HCT116 (cell line): ENCODE measurements around the gene YY1. TPM values are rescaled to one million over a fixed set of nuclear protein-coding genes. Genes with fewer than 3 reads are reported as not detected.
"Not testable (repeated sequence)": the region's sequence is repeated elsewhere in the genome, so short reads cannot be mapped to it uniquely, and the experiment has no call there.

Source experiments
- ATAC-seq: fragments of 200-7000 bp; cut with Tn5 transposase; 2 replicates; pipeline ENCODE4 v1.9.1; 2020; ENCODE audit warnings: mild to moderate bottlenecking, moderate library complexity
- BruUV-seq: library from RNA; stranded (reverse); fragments of 400-500 nt; replicated peaks from 2 replicates; lab custom pipeline; 2021; lab: Mats Ljungman, UMichigan
- CTCF ChIA-PET: fragments of 300-600 bp; sonication (Branson Sonifier 250); formaldehyde crosslinking; loops from one replicate; lab custom pipeline; 2021; ENCODE audit warnings: antibody characterized with exemption; lab: Charles Lee
- POLR2A ChIA-PET: fragments of 300-600, 350-600 bp; sonication (Branson Sonifier 250); formaldehyde crosslinking; loops from one replicate; lab custom pipeline; 2021; ENCODE audit warnings: antibody characterized with exemption; lab: Charles Lee
- RAD21 ChIA-PET, 2 experiments: fragments of 300-600 bp; sonication (Branson Sonifier 250); formaldehyde crosslinking; loops; one replicate each; lab custom pipeline; 2023; ENCODE audit warnings: low total read pairs in 2 of 2; ENCODE audit not compliant: uncharacterized antibody in 2 of 2, unreplicated experiment in 2 of 2, low non-redundant PET in 1 of 2; lab: Charles Lee
- DNase-seq: peaks from one replicate; pipeline ENCODE4 v3.0.0-alpha.2; 2010; ENCODE audit warnings: low read depth, low spot score
- H2AFZ ChIP-seq: fragments of 200-600 bp; shearing (Covaris generic), sonication (generic); 2 replicates; pipeline ENCODE4 v1.6.1; 2017; ENCODE audit warnings: low read depth, mixed run types, mixed read lengths, antibody characterized with exemption, low read length; ENCODE audit not compliant: poor library complexity, severe bottlenecking
- H3K27ac ChIP-seq: 2 replicates; pipeline ENCODE4 v1.5.1; 2012; ENCODE audit warnings: low read depth, low read length
- H3K27me3 ChIP-seq: fragments of 200-600 bp; sonication (generic); 2 replicates; pipeline ENCODE4 v1.6.1; 2016; ENCODE audit warnings: mixed run types, low read length, mixed read lengths; ENCODE audit not compliant: insufficient read depth
- H3K36me3 ChIP-seq, 2 experiments: fragments of 200-500 bp in 1 of 2; fragments of 200-600 bp in 1 of 2; sonication (Bioruptor generic) in 1 of 2; sonication (generic) in 1 of 2; 2 replicates each; pipeline versions ENCODE4 v1.5.1 to v1.6.1; 2014 to 2016; ENCODE audit warnings: low read length in 2 of 2, inconsistent platforms in 1 of 2, mixed read lengths in 1 of 2, mixed run types in 1 of 2; ENCODE audit not compliant: insufficient read depth in 2 of 2, control insufficient read depth in 1 of 2
- H3K4me1 ChIP-seq, 2 experiments: fragments of 200-600 bp in 1 of 2; sonication (generic) in 1 of 2; 2 replicates each; pipeline versions ENCODE4 v1.5.1 to v1.6.1; 2012 to 2017; ENCODE audit warnings: low read length in 2 of 2, inconsistent platforms in 1 of 2, mild to moderate bottlenecking in 1 of 2, mixed read lengths in 1 of 2, mixed run types in 1 of 2, moderate library complexity in 1 of 2; ENCODE audit not compliant: insufficient read depth in 2 of 2, control insufficient read depth in 1 of 2
- H3K4me2 ChIP-seq: fragments of 200-600 bp; sonication (generic); 2 replicates; pipeline ENCODE4 v1.6.1; 2017; ENCODE audit warnings: mixed run types, low read length, mixed read lengths
- H3K4me3 ChIP-seq, 2 experiments: fragments of 200-600 bp in 1 of 2; sonication (generic) in 1 of 2; replicated peaks in 1 of 2; 2 replicates each; pipeline ENCODE4 v1.5.1; 2011 to 2016; ENCODE audit warnings: low read length in 2 of 2, control low read depth in 1 of 2, low read depth in 1 of 2, mild to moderate bottlenecking in 1 of 2, mixed read lengths in 1 of 2, mixed run types in 1 of 2
- H3K79me2 ChIP-seq: fragments of 200-600 bp; sonication (generic); 2 replicates; pipeline ENCODE4 v1.6.1; 2017; ENCODE audit warnings: mild to moderate bottlenecking, mixed run types, low read length, moderate library complexity, mixed read lengths; ENCODE audit not compliant: insufficient read depth
- H3K9ac ChIP-seq: fragments of 200-600 bp; sonication (generic); 2 replicates; pipeline ENCODE4 v1.6.1; 2016; ENCODE audit warnings: low read length, mixed read lengths
- H3K9me2 ChIP-seq: fragments of 200-600 bp; sonication (generic), shearing (Covaris generic); 2 replicates; pipeline ENCODE4 v1.6.1; 2017; ENCODE audit warnings: mixed run types, mild to moderate bottlenecking, moderate library complexity; ENCODE audit not compliant: insufficient read depth
- H3K9me3 ChIP-seq, 2 experiments: fragments of 200-500 bp in 1 of 2; fragments of 200-600 bp in 1 of 2; sonication (Bioruptor generic) in 1 of 2; sonication (generic) in 1 of 2; 2 replicates each; pipeline ENCODE4 v1.6.1; 2014 to 2017; ENCODE audit warnings: low read length in 2 of 2, mixed read lengths in 2 of 2, inconsistent platforms in 1 of 2, low read depth in 1 of 2, mild to moderate bottlenecking in 1 of 2, mixed run types in 1 of 2, moderate library complexity in 1 of 2; ENCODE audit not compliant: control insufficient read depth in 1 of 2, insufficient read depth in 1 of 2
- H4K20me1 ChIP-seq: fragments of 200-600 bp; sonication (generic), shearing (Covaris generic); 2 replicates; pipeline ENCODE4 v1.6.1; 2017; ENCODE audit warnings: mixed run types, mild to moderate bottlenecking, moderate library complexity; ENCODE audit not compliant: insufficient read depth
- CEBPB ChIP-seq: IDR thresholded peaks from 2 replicates; pipeline ENCODE4 v1.6.1; 2012; ENCODE audit warnings: low read depth
- FOSL1 ChIP-seq: IDR thresholded peaks from 2 replicates; pipeline ENCODE4 v1.6.1; 2012; ENCODE audit warnings: low read depth
- RAD21 ChIP-seq: IDR thresholded peaks from 2 replicates; pipeline ENCODE4 v1.6.1; 2012; ENCODE audit warnings: low read depth, mild to moderate bottlenecking
- SIN3A ChIP-seq: IDR thresholded peaks from 2 replicates; pipeline ENCODE4 v1.6.1; 2012; ENCODE audit warnings: low read depth
- YY1 ChIP-seq: IDR thresholded peaks from 2 replicates; pipeline ENCODE4 v1.6.1; 2011; ENCODE audit warnings: low read length, low read depth, moderate library complexity, mild to moderate bottlenecking; ENCODE audit not compliant: insufficient replicate concordance; ENCODE audit errors: extremely low read depth
- ZBTB33 ChIP-seq: IDR thresholded peaks from 2 replicates; pipeline ENCODE4 v1.6.1; 2011; ENCODE audit warnings: mild to moderate bottlenecking, low read length, moderate library complexity; ENCODE audit not compliant: insufficient replicate concordance; ENCODE audit errors: extremely low read depth
- intact Hi-C: fragments of 100-400 bp; cut with micrococcal nuclease; formaldehyde crosslinking; loops from 2 replicates; pipeline ENCODE4 v1.10.0; 2022
- total RNA-seq: library from RNA; stranded (reverse); gene quantifications from one replicate; pipeline ENCODE4 v1.2.1, GENCODE V29; 2021; ENCODE audit not compliant: unreplicated experiment
- TF ChIP-seq, protein P1 (sequence below), 3 experiments: fragments of 200-600 bp in 1 of 3; sonication (generic) in 1 of 3; IDR thresholded peaks in 2 of 3; conservative IDR thresholded peaks in 1 of 3; 2 replicates each; pipeline ENCODE4 v1.5.1; 2012 to 2017; ENCODE audit warnings: low read depth in 2 of 3, low read length in 2 of 3, antibody characterized with exemption in 1 of 3, borderline replicate concordance in 1 of 3, control low read depth in 1 of 3, mild to moderate bottlenecking in 1 of 3, mixed read lengths in 1 of 3, mixed run types in 1 of 3, moderate library complexity in 1 of 3; ENCODE audit not compliant: insufficient read depth in 1 of 3

The YY1 gene
- total RNA-seq, 1 experiment from 2014 or later, result 111 TPM

GRCh38 chr14:100282766-100283419, 43.9 kb downstream of the YY1 start:
- no peak overlapping the region for H3K27ac ChIP-seq
- intact Hi-C loops, result no loop called here
- ChIA-PET POLR2A (interaction anchor here (1.2 kb wide), 1 partner anchor 42 kb away, joined by 4 read pairs; no protein-coding TSS in a partner anchor), CTCF (no interaction called here), RAD21 (no interaction called here)
- no peak for ATAC-seq
- DNase-seq, result no peak
- no peak overlapping the region for H2AFZ ChIP-seq
- H3K4me3 ChIP-seq, result no peak overlapping the region
- peaks cover 47% of the 10 kb centered on the region for H3K79me2 ChIP-seq
- peaks cover 13% of the 10 kb centered on the region for H4K20me1 ChIP-seq
- no peaks in the 10 kb centered on the region; a peak in 1 of 4 replicates for H3K36me3 ChIP-seq
- no TSS peak for BruUV-seq
- no peak overlapping the region for H3K9ac ChIP-seq
- peaks cover 5 to 26% of the 10 kb centered on the region in 2 experiments; a peak in 2 of 4 replicates for H3K4me1 ChIP-seq
- no peaks in the 10 kb centered on the region for H3K9me2 ChIP-seq
- TF ChIP-seq SIN3A, result no peak
- TF ChIP-seq RAD21, result no peak
- no peak for TF ChIP-seq ZBTB33
- TF ChIP-seq, protein P1, sequence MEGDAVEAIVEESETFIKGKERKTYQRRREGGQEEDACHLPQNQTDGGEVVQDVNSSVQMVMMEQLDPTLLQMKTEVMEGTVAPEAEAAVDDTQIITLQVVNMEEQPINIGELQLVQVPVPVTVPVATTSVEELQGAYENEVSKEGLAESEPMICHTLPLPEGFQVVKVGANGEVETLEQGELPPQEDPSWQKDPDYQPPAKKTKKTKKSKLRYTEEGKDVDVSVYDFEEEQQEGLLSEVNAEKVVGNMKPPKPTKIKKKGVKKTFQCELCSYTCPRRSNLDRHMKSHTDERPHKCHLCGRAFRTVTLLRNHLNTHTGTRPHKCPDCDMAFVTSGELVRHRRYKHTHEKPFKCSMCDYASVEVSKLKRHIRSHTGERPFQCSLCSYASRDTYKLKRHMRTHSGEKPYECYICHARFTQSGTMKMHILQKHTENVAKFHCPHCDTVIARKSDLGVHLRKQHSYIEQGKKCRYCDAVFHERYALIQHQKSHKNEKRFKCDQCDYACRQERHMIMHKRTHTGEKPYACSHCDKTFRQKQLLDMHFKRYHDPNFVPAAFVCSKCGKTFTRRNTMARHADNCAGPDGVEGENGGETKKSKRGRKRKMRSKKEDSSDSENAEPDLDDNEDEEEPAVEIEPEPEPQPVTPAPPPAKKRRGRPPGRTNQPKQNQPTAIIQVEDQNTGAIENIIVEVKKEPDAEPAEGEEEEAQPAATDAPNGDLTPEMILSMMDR (IDR thresholded peaks at IDR 0.05 in 2 of 3, conservative IDR thresholded peaks at IDR 0.05 in 1 of 3; ENCODE audit: borderline replicate concordance in 1 of 3, insufficient read depth in 1 of 3, low read depth in 2 of 3, low read length in 2 of 3), result no peak
- TF ChIP-seq YY1, result no peak
- TF ChIP-seq FOSL1, result no peak
- no peak for TF ChIP-seq CEBPB
- TF ChIP-seq, all 23 proteins: peak for 0
- H3K9me3 ChIP-seq, result no peaks in the 10 kb centered on the region
- H3K4me2 ChIP-seq, result no peak overlapping the region
- H3K27me3 ChIP-seq, result no peaks in the 10 kb centered on the region

DNA sequence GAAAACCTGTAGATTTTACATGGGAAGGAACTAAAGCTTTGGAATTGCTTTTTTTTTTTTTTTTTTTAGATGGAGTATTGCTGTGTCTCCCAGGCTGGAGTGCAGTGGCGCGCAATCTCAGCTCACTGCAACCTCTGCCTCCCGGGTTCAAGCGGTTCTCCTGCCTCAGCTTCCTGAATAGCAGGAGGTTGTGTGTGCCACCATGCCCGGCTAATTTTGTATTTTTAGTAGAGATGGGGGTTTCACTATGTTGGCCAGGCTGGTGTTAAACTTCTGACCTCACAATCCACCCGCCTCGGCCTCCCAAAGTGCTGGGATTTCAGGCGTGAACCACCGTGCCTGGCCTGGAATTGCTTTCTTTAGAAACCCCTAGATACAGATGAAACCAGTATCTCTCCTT, 44.5 kb downstream of the YY1 start:
- H3K36me3 ChIP-seq, intact Hi-C loops, H4K20me1 ChIP-seq, H2AFZ ChIP-seq, H3K9me3 ChIP-seq, POLR2A ChIA-PET, H3K27me3 ChIP-seq, RAD21 ChIA-PET, ATAC-seq, H3K4me2 ChIP-seq, DNase-seq, H3K27ac ChIP-seq, H3K4me3 ChIP-seq, BruUV-seq, H3K9ac ChIP-seq, H3K9me2 ChIP-seq: not testable (repeated sequence)
- H3K79me2 ChIP-seq, result peaks cover 42% of the 10 kb centered on the region
- CTCF ChIA-PET, result interaction anchor here (3.6 kb wide), 1 partner anchor 13 kb away, joined by 19 read pairs; no protein-coding TSS in a partner anchor
- peaks cover 5 to 25% of the 10 kb centered on the region in 2 experiments; a peak in 2 of 4 replicates for H3K4me1 ChIP-seq
